GM18526 (cell line): ENCODE data around the gene ETV5.

ENCODE experiments used
- POLR2A ChIP-seq: IDR thresholded peaks from 3 replicates; pipeline ENCODE4 v1.6.1; 2011; ENCODE audit not compliant: insufficient read length; ENCODE audit errors: extremely low read depth

The ETV5 gene

DNA sequence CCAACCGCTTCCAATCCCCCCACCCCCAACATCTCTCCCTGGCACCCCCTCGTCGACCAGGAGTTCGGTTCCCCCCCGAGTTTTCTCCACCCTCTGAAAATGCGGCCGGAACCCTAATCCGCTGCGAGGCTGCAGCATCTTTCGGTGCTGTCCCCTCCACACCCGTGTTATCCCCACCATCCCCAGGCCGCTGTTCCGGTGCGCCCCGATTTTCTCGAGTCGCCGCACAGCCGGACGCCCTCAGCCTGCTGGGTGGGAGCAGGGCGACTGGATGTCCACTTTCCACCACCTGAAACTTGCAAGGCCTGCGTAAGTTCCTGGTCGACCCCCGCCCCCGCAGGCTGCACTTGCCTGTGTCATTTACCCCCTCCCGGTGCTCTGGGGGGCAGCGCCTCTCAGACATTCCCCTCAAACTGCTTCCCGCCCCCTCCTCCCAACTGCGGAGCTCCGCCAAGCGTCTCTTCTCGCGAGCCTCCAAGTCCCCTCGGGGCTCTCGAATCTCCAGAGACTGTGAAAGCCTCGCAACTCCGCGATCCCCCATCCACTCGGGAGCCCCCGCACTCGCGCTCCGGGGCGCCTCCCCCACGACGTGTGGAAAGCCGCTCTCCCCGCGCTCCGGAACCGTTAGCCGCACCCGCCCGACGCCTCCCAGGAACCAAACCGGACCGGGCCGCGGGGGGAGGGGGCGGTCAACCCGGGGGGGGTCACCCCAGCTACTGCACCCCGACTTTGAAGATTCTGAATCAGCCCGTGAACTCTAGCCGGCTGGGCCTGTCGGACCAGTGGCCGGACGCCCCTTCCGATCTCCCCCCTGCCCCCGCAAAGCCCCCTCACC, 566 bp downstream of the ETV5 start:
- no peak for TF ChIP-seq POLR2A

DNA sequence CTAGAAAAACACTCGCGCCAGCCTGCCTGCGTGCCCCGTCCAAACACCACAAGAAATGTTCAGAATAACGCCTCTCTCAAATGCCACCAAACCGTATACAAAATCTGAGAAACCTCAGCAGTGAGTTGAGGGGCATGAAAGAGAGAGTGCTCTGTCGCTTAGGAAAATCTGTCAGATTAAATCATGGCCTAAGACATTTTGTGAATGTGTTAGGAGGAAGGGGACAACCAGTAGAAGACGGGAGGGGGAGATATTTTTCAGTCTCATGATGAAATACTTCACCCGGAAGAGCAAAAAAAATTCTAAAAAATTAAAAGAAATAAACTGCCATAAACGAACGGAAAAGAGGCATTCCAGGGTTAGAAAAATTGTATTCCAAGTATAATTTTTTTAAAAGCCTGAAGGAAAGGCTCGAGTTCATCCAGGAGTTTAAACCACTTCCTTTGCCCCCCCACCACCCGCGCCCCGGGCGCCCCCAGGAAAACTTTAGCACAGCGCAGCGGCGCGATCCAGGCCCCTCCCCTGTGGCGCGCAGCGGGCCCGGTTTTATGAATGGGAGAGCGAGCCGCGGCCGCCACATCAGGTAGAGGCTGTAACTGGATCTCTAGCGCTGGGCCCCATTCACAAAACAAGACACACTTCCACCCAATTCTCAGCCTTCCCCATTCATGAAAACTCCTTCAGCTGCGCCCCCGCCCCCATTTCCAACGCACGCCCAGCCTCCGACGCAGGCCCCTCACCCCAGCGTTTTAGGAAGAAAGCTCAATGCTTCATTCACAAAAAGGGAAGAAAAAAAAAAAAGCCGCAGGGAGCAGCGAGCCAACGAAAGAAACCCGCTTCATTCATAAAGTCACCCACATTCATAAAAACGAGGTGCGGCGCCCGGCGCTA, 1.4 kb downstream of the ETV5 start:
- TF ChIP-seq POLR2A, result no peak

DNA sequence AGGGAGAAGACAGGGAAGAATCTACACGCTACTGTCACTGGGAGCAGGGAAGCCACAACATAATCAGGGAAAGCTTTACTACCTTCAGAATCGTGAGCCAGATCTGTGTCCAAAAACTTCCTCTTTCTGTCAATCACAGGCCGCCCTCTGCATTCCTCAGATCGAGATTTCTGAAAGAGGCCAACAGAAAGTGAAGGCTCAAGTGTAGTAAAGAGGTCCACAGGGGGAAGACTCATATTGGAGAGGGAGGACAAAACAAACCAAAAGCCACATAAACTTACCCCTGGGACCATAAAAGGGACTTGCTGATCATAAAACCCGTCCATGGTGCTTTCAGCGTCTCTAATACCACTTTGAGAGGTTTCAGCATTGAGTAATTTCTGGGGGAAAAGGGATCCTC, 3.3 kb downstream of the ETV5 start:
- no peak for TF ChIP-seq POLR2A

DNA sequence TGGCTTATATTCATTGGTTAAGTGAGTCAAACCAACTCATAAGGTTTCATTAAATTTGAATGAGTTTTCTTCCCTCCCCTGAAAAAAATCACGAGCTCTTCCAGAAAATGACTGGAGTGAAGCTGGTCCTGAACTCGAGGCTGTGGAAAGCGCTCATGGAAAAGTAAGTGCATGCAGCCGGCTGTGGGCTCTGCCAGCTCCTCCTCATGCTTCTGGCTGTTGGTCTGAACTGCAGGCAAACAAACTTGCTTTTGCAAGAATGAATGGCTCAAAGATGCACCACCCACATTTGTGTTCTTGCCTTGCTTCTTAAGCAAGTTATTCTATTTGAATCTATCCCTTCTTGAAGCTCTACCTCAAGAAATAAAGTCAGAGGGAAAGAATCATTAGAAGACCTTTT, 6.2 kb downstream of the ETV5 start:
- TF ChIP-seq POLR2A, result no peak

DNA sequence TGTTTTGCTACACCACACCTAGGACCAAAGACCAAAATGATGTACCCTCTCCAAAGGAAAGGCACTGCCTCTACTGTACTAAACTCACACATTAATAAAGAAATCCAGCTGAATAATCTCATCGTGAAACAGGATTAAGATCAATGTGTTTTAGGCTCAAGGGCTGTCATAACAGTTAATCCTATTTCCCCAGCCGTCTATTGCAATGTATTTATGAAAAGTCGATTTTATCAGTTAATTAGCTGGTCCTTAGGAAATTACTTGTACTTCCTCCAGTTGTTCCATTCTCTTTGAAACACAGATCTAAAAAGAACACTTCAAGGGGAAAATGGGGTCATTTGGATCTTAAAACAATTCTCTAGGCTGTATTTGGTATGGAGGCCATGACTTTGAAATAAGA, 8.5 kb downstream of the ETV5 start:
- TF ChIP-seq POLR2A, result no peak

DNA sequence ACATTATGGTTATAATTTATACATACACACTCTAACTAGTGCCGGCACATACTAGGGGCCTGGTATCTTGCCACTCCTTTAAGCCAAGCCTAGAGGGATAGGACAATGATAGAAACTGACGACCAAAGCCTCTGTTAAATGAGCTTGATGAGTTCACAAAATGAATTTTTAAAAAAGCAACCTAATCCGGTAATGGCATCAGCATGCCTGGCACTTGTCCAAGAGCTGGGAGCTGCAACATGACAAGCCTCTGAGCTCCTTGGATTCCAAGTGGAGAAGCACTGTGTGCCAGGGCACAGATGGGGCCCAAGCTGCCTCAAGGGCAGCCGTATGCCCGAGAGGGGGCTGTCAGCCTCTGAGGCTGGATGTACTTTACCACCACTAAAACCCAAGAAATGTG, 9.7 kb downstream of the ETV5 start:
- no peak for TF ChIP-seq POLR2A

DNA sequence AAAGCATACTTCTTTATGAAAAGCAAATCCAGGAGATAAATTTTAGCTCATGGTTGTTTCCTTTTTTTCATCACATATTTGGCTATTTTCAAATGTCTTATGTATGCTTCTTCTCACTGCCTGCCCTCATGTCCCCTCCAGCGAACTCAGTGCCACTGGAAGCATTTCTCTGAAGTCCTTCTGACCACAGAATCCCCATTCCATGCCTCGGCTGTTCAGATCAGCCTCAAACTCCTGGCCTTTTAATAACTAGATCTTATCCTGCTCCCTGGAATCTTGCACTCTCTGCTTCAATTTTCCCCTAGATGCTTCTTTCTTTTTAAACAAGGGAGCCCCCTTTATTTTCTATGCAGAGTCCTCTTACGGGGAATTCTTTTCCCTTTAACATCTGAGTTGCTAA, 10.1 kb downstream of the ETV5 start:
- TF ChIP-seq POLR2A, result no peak

DNA sequence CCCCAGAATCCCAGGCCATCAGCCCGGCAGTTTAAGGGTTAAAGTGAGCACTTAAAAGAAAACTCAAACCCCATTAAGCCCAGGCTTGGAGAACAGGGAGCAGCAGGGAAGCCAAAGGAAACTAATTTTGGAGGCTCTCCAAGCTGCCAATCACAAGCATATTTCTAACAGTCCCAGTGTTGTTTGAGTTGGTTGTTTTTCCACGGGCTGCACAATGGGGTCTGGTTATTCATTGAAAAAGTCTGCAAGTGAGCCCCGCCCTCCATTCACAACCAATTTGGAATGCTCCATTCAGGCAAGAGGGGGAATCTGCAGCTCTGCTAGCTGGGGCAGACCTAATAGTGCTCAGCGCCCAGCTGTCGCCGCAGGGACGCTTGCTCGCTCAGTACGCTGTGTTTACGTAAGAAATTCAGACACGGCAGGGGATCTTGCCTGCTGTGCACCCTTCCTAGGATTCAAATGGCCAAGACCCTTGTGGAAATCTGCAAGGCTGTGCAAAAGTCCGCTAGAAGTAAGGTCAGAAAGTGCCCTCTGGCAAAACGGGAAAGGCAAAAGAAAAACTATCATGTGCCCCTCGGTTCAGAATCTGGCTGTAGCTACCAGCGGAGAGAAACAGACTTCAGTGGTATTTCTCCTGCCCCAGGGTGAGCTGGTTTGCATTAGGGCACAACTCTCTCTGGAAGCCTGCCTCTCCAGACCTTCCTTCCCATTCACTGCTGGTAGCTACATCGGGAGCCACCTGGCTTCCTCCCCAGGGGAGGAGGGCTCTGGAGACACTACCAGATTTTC, 11.0 kb downstream of the ETV5 start:
- no peak for TF ChIP-seq POLR2A

DNA sequence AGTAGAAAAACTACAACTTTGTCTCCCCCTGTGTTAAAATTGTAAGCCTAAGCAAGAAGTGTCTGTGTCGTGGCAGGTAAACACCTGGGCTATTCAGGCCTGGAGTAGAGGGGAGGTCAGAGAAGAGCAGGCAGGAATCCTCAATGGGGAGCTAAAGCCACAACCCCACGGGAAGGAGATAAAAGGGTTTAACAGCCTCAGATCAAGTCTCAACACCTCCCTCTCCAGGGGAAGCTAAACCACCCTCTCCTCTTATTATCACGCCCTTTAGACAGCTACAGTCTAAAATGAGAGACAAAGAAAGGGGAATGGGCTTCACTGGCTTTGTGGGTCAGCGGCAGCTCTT, 11.6 kb downstream of the ETV5 start:
- TF ChIP-seq POLR2A, result no peak

DNA sequence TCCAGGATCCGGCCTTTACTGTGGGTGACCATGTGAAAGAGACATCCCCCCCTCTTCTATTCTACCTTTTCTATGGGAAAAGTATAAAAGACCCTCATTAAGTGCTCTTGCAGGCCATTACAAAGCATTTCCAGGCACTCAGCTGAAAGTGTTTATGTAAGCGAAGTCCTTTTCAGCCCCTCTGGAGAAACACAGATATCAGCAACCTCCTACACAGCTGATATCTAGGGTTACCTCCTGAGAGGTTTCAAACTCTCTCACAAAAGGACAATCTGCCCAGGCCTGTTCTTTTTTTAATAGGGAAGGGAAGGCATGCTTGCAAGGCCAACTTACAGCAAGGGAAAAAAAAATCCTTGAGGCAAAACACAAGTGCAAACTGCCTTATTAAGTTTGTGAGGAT, 12.6 kb downstream of the ETV5 start:
- no peak for TF ChIP-seq POLR2A

DNA sequence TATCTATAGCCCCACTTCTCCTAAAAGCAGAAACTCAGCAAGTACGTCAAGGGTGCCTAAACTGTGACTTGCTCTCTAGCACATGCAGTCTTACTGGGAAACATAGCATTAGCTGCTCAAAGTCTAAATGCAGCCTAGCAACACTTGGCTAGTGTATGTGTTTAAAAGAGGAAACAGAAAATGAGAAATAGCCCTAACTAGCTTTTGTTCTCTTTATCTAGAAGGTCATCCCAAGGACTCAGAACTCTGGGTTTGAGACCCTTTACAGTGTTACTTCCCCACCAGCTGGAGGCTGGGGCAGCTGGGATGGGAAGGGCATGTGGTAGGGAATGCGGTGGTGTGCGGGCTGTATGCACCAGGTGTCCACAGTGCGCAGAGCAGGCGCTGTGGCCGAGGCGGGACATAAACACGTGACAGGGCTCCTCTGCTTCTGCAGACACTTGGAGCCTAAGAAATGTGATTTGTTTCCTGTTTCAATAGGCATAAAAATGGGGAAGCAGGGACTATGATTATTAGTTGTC, 13.3 kb downstream of the ETV5 start:
- TF ChIP-seq POLR2A, result no peak

DNA sequence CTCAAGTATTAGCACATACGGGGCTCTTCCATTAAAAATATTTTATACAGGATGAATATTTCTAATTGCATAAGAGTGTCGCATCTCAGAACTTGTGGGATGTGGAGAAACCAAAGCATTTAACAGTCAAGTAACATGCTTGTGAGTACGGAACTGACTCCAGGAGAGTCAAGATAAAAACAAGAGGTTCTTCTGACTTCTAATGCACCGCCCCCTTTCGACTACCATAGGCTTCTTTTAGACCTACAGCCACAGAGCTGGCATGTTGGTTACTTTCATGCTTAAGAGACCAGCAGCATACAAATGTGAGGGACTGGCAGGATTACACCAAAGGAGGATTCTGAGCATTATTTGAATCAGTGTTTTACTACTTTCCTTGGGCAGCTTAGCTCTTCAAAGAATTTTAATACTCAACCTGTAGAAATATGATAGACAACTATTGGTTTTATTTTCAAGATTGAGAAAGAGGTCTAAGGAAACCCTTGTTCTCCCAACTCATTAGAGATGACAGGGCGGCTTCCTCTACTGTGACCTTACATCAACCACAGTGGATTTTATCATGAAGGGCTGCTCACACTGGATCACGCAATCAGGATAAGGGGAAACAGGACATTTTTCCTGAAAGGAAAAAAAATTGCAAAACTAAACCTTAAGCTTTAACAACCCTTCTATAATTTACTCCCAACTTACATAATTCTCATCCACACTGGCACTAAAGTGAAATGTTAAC, 14.0 kb downstream of the ETV5 start:
- no peak for TF ChIP-seq POLR2A

DNA sequence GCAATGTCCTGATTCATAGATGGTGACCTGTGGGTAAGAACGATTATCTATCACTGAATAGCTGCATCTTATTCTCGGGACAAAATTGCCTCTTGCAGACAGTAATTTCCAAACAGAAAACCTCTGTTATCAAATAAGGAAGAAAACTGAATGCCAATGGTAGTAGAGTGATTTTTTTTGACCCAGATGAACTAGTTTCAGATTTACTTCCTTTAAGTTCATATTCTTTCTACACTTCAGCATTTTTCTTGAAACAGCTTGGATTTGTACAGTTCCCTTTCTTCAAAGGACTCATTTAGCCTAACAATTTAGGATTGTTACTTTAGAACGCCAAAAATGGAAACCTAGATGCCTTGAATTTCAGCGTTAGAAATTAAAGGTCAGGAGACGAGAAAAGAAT, 14.6 kb downstream of the ETV5 start:
- no peak for TF ChIP-seq POLR2A

DNA sequence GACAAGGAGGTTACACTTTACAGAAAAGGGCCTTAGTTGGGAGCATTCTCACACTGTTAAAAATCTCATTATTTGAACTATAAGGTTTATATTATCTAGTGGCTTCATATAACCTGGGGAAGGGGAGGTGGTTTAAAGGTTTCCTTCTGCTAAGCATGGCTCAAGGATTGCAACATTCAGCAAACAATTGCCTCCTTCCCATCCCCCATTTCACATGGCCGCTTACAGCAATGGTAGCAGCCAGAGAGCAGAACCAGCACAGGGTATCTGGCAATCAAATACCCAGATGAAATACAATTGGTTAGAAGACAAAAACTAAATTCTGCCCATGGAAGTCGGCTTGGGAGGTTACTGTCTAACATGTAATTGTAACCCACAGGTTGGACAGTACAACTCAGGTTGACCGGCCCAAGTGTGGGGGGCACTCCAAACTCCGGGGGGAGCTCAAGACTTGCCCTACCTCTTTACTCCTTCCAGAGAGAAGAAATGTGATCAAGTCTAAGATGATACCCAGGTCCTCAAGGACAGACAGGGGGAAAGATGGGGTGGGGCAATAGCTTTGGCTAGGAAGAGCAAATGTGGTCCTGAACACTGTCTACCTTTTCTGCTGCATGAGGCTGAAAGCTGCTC, 15.5 kb downstream of the ETV5 start:
- no peak for TF ChIP-seq POLR2A
